HCT116 (cell line): ENCODE results near the gene MAP3K10.

ENCODE experiments used
- CBX3 ChIP-seq: IDR thresholded peaks from 2 replicates; pipeline ENCODE4 v1.6.1; 2012; ENCODE audit warnings: low read depth
- CEBPB ChIP-seq: IDR thresholded peaks from 2 replicates; pipeline ENCODE4 v1.6.1; 2012; ENCODE audit warnings: low read depth
- EZH2 ChIP-seq: fragments of 200-600 bp; sonication (generic); IDR thresholded peaks from 2 replicates; pipeline ENCODE4 v1.6.1; 2017; ENCODE audit warnings: antibody characterized with exemption, mixed run types
- POLR2A ChIP-seq: IDR thresholded peaks from 2 replicates; pipeline ENCODE4 v1.7.0; 2011; ENCODE audit warnings: borderline replicate concordance; ENCODE audit not compliant: insufficient read depth, insufficient read length; ENCODE audit errors: extremely low read depth
- POLR2AphosphoS5 ChIP-seq: IDR thresholded peaks from 2 replicates; pipeline ENCODE4 v1.6.1; 2011; ENCODE audit warnings: mild to moderate bottlenecking, low read depth, low read length, moderate library complexity
- RAD21 ChIP-seq: IDR thresholded peaks from 2 replicates; pipeline ENCODE4 v1.6.1; 2012; ENCODE audit warnings: low read depth, mild to moderate bottlenecking
- SIN3A ChIP-seq: IDR thresholded peaks from 2 replicates; pipeline ENCODE4 v1.6.1; 2012; ENCODE audit warnings: low read depth
- SRF ChIP-seq: IDR thresholded peaks from 2 replicates; pipeline ENCODE4 v1.6.1; 2012; ENCODE audit warnings: low read depth
- TF ChIP-seq, protein P1 (sequence below), 3 experiments: fragments of 200-600 bp in 1 of 3; sonication (generic) in 1 of 3; IDR thresholded peaks in 2 of 3; conservative IDR thresholded peaks in 1 of 3; 2 replicates each; pipeline ENCODE4 v1.5.1; 2012 to 2017; ENCODE audit warnings: low read depth in 2 of 3, low read length in 2 of 3, antibody characterized with exemption in 1 of 3, borderline replicate concordance in 1 of 3, control low read depth in 1 of 3, mild to moderate bottlenecking in 1 of 3, mixed read lengths in 1 of 3, mixed run types in 1 of 3, moderate library complexity in 1 of 3; ENCODE audit not compliant: insufficient read depth in 1 of 3

DNA sequence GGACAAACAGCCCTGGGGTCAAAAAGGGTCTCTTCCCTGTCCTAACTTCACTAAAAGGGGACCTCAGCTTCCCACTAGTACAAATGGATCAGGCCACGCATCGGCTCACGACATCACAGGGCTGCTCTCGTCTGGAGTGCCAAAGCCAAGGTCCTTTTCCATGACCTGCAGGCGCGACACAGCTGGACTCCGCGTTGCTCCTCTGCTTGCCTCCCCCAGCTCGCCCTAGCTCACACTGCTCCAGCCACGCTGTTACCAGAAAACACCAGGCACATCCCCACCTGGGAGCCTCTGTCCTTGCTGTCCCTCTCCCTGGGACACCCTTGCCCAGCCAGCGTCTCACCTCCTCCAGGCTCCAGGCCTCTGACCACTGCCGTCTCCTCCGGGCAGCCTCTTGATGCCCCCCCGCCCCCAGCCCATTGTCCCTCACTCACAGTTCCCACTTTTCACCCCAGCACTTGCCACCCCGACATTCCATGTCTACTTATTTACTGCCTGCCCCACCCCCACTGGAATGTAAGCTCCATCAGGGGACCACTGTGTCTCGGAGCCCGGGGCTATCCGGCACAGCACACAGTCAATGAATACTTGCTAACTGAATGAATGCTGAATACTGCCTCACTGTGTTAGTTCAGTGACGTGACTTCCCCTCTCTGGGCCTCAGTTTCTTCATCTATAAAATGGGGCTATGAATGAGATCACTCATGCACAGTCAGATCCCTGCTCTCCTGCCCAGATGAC lies 73.3 kb downstream of the MAP3K10 start:
- TF ChIP-seq SRF: no peak
- TF ChIP-seq POLR2A: no peak
- TF ChIP-seq, protein P1, sequence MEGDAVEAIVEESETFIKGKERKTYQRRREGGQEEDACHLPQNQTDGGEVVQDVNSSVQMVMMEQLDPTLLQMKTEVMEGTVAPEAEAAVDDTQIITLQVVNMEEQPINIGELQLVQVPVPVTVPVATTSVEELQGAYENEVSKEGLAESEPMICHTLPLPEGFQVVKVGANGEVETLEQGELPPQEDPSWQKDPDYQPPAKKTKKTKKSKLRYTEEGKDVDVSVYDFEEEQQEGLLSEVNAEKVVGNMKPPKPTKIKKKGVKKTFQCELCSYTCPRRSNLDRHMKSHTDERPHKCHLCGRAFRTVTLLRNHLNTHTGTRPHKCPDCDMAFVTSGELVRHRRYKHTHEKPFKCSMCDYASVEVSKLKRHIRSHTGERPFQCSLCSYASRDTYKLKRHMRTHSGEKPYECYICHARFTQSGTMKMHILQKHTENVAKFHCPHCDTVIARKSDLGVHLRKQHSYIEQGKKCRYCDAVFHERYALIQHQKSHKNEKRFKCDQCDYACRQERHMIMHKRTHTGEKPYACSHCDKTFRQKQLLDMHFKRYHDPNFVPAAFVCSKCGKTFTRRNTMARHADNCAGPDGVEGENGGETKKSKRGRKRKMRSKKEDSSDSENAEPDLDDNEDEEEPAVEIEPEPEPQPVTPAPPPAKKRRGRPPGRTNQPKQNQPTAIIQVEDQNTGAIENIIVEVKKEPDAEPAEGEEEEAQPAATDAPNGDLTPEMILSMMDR (IDR thresholded peaks at IDR 0.05 in 2 of 3, conservative IDR thresholded peaks at IDR 0.05 in 1 of 3; ENCODE audit: borderline replicate concordance in 1 of 3, insufficient read depth in 1 of 3, low read depth in 2 of 3, low read length in 2 of 3): no peak
- TF ChIP-seq CBX3: no peak
- TF ChIP-seq CEBPB: no peak
- no peak for TF ChIP-seq SIN3A
- no peak for TF ChIP-seq EZH2
- TF ChIP-seq POLR2AphosphoS5: no peak
- TF ChIP-seq RAD21: no peak
